Erythroblast (primary cell): ENCODE measurements around the gene PLEKHG3.

Source experiments
- DNase-seq, 2 experiments: peaks; one replicate each; lab custom pipeline; 2025; lab: John Stamatoyannopoulos, UW
- GATA1 ChIP-seq: IDR thresholded peaks from 2 replicates; pipeline ENCODE4 v1.6.1; 2011; ENCODE audit warnings: low read depth, mild to moderate bottlenecking, control low read depth, low read length, moderate library complexity
- POLR2A ChIP-seq: IDR thresholded peaks from 2 replicates; pipeline ENCODE4 v1.6.1; 2011; ENCODE audit warnings: mild to moderate bottlenecking, low read length

Gene PLEKHG3

DNA sequence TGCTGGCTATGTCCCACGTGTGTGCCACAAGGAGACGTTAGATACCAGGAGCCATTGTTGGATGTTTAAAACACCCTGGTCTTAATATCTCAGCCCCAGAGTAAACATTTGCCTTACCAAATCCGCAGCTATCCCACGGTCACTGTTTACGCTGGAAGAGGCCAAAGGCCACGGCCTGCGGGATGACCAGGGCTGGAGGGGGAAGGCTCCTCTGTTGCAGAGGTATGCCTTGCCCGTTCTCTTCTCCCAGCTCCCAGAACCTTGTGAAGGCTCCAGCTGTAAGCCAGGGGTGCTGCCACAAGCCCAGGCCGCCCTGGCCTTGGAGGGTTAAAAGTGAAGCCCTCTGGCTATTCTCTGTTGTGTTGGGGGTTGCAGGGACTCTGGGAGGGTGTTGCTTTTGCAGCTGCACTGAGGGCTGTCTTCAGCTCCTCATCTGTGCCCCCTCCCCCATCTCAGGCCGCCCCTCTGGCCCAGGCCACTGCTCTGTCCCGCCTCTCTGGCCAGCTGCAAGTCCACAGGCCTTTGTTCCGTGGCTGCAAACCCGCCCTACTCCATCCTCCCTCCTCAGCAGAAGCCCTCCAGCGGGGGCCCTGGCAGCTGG is 2.5 kb downstream of the PLEKHG3 start:
- TF ChIP-seq POLR2A (no peak), GATA1 (no peak)
- no peak for DNase-seq

- DNase-seq: peak; percentile 17 to 18
- no peak for TF ChIP-seq POLR2A
- no peak for TF ChIP-seq GATA1
These were observed 3.4 kb downstream of the PLEKHG3 start for GRCh38 chr14:64707661-64708060.

DNA sequence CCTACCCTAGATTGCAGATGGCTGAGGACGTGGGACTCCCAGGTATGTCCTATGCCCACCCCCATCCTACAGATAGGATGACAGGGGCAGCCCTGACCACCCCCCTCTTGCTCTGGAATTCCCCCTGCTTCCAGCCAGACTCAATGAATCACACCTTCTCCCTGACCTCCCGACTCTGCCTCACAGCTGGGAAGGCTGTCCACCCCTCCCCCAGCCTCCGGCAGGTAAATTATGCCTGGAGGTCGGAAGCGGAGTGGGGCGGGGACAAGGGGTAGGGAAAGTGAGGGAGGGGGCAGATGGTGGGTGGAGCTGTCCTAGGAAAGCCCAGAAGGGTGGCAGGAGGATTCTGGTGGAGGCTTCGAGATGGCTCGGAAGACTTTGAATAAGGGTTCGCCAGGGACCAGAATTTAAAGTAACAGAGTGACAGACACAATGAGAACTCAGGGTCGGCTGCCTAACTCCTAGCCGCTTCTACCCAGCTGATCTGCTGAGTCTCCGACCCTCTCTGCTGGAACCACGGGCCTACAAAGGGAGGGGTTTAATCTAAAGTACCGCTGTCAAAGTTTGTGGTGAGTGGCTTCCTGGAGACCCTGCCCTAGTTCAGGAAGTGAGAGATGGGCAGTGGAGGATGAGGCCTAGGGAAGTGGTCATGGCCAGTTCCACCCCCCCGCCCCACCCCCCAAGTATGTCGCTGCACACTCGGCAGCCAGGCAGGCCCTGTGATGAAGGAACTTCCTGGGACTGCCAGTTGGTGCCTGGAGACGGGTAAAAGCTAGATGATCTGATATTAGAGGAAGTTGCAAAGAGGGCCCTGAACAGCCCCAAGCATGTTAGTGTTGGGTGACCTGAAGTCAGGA is 4.2 kb downstream of the PLEKHG3 start:
- TF ChIP-seq GATA1 (no peak), POLR2A (no peak)
- no peak for DNase-seq

DNA sequence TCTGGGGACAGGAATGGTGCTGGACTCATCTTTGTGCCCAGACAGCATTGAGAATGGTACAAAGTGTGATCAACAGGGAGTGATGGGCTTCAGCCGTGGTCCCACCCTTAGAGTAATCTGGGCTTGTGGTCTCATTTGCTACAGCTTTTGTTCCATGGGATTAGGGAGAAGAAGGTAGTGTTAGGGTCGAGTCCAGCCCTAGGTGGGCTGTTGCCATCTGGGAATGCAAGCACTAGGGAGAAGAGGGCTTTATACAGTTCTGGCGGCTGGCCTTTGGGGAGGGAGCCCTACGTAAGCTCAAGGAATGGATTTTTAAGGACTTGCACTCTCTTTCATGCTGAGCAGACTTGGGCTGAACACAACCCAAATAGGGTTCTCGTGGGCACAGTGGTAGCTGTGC is 4.9 kb downstream of the PLEKHG3 start:
- no peak for TF ChIP-seq POLR2A
- TF ChIP-seq GATA1: no peak
- no peak for DNase-seq

DNA sequence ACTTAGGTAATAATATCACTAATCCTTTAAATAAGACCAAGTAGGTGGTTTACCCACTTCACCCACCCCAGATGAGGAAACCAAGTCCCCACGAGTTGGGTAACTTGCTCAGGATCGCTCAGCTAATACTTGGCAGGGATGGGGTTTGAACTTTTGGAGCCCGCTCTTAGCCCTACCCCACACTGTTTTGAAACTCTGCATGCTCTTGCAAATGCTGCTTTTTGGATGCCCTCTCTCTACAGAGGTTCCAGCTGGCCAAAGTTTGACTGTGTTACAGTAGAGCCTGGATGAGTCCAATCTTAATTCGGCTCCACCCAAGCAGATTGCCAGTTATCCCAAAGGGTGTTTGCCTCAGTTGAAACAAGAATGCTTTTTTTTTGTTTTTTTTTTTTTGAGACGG is 6.8 kb downstream of the PLEKHG3 start:
- TF ChIP-seq GATA1 (no peak), POLR2A (no peak)
- DNase-seq: no peak

DNA sequence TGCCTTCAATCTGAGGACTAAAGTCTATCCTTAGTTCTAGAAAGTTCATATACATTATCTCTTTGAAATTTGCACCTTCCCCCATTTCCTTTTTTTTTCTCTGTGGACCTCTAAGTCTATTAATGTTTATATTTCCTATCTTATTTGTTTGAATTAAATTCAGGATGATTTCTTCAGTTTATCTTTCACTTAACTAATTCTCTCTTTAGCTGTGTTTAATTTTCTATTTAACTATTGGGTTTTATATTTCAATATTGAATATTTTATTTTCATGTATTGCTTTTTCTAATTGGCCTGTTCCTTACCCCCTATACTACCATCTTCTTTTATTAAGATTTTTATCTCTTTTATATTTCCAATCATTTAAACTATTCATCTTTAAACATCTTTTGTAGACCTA is 9.5 kb downstream of the PLEKHG3 start:
- no peak for DNase-seq
- TF ChIP-seq GATA1 (no peak), POLR2A (no peak)

DNA sequence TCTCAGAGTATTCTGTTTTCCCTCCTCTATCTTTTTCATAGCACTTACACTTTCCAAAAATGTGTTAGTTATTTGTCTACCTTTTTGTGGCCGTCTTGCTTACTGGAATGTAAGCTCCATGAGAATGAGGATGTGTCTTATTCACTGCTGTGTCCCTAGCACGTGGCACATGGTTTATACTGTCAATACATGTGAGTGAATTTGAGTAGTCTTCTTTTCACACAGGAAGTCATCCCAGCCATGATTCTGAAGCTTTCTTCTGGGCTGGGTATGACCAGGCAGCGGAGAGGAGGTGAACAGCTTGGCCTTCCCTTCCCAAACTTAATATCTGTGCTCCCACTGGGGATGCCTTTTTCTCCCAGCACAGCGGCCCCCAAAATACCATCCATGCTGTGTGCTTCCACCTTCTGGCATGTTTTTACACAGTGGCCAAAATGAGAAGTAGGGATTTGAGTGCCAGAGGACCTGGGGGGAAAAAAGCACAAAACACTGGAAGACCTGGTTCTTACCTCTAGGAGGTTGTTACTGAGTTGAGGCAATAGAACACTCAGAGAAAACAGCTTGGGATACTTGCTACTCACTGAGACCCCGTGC is 10.3 kb downstream of the PLEKHG3 start:
- TF ChIP-seq GATA1 (no peak), POLR2A (no peak)
- no peak for DNase-seq

DNA sequence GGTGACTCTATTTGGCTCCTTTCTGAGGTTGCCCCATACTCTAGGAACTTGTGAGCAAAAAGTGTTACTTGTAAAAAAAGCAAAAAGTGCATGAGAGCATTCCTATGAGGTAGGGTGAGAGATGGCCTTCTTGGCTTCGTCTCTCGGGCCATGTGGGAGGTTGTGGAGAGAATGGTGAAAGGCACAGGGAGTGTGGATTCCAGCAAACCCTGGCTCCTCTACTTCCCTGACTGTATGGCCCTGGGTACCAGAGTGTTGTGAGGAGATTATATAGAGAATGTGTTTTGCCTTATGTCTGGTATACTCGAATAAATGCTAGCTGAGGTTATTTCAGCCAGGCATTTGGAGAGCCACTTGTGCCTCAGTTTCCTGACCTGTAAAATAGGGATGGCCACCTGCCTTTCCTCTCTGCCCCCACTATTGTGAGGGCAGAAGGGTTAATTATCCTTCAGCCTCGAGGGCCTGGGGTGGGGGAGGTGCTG is 11.0 kb downstream of the PLEKHG3 start:
- DNase-seq: no peak

GRCh38 chr14:64715628-64716412 is 11.6 kb downstream of the PLEKHG3 start:
- no peak for DNase-seq
- TF ChIP-seq GATA1 (no peak), POLR2A (no peak)

More for the DNA sequence above, 11.0 kb downstream of the PLEKHG3 start:
- no peak for TF ChIP-seq GATA1
- TF ChIP-seq POLR2A: no peak

- TF ChIP-seq GATA1 (no peak), POLR2A (no peak)
- DNase-seq: no peak
These were observed 13.6 kb downstream of the PLEKHG3 start for GRCh38 chr14:64717870-64718269.

GRCh38 chr14:64718762-64719161 is 14.5 kb downstream of the PLEKHG3 start:
- TF ChIP-seq GATA1 (no peak), POLR2A (no peak)
- DNase-seq: no peak

- TF ChIP-seq POLR2A: no peak
- no peak for DNase-seq
These were observed 15.4 kb downstream of the PLEKHG3 start for GRCh38 chr14:64719601-64720000.

DNA sequence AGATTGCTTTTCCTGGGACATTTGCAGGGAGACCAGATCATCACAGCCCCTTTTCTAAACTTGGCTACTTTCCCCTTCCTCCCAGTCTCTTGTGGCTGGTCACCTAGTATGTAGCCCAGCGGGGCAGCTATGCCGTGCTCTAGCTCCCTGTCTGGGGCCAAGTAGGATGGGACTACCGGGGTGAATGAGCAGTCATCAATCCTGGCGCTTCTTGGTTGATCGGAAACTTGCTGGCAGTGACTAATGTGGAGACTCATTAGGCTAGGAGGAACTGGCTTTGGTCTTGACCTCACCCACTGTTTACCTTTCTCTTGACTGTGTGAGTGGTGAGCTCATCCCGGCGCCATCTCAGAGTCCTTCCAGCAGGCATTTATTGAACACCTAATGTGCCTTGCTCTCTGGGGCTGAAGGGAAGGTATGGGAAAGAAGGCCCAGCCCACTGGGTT is 15.9 kb downstream of the PLEKHG3 start:
- DNase-seq: no peak
- no peak for TF ChIP-seq GATA1
- no peak for TF ChIP-seq POLR2A
